ENCODE data around the gene CHST13.

Gene CHST13

GRCh38 chr3:126541628-126542339 is 17.8 kb downstream of the CHST13 start:
- DNase-seq (ENCODE audit: low read depth), result no peak

GRCh38 chr3:126542340-126543241 is 18.6 kb downstream of the CHST13 start:
- DNase-seq (ENCODE audit: low read depth), result no peak

GRCh38 chr3:126543457-126544061 is 19.6 kb downstream of the CHST13 start:
- DNase-seq (ENCODE audit: low read depth), result no peak

GRCh38 chr3:126544596-126545281 is 20.8 kb downstream of the CHST13 start:
- no peak for DNase-seq (ENCODE audit: low read depth)

GRCh38 chr3:126545544-126545943 is 21.6 kb downstream of the CHST13 start:
- no peak for DNase-seq (ENCODE audit: low read depth)

- DNase-seq (ENCODE audit: low read depth), result no peak
Measured at GRCh38 chr3:126546013-126546412, 22.1 kb downstream of the CHST13 start.

GRCh38 chr3:126546549-126547239 is 22.7 kb downstream of the CHST13 start:
- DNase-seq (ENCODE audit: low read depth), result no peak

- DNase-seq (ENCODE audit: low read depth), result no peak
Measured at GRCh38 chr3:126547721-126548120, 23.8 kb downstream of the CHST13 start.

GRCh38 chr3:126548556-126549466 is 24.9 kb downstream of the CHST13 start:
- DNase-seq (ENCODE audit: low read depth), result no peak

- DNase-seq (ENCODE audit: low read depth), result no peak
Measured at GRCh38 chr3:126549861-126550487, 26.0 kb downstream of the CHST13 start.

GRCh38 chr3:126550488-126551051 is 26.6 kb downstream of the CHST13 start:
- no peak for DNase-seq (ENCODE audit: low read depth)

- DNase-seq (ENCODE audit: low read depth), result no peak
Measured at GRCh38 chr3:126551121-126551838, 27.3 kb downstream of the CHST13 start.

GRCh38 chr3:126551839-126552687 is 28.1 kb downstream of the CHST13 start:
- no peak for DNase-seq (ENCODE audit: low read depth)

GRCh38 chr3:126552688-126553283 is 28.8 kb downstream of the CHST13 start:
- no peak for DNase-seq (ENCODE audit: low read depth)

GRCh38 chr3:126553284-126554084 is 29.5 kb downstream of the CHST13 start:
- no peak for DNase-seq (ENCODE audit: low read depth)

GRCh38 chr3:126554560-126555525 is 30.9 kb downstream of the CHST13 start:
- no peak for DNase-seq (ENCODE audit: low read depth)
